GM12801 (cell line): ENCODE measurements around the gene UNC5C.

Experiments
- CTCF ChIP-seq: IDR thresholded peaks from one replicate; pipeline ENCODE4 v1.5.1; 2011; ENCODE audit warnings: control low read depth; ENCODE audit not compliant: insufficient read length; ENCODE audit errors: extremely low read depth

The UNC5C gene

GRCh38 chr4:95215991-95216605 is 332.7 kb downstream of the UNC5C start:
- TF ChIP-seq CTCF = no peak

- TF ChIP-seq CTCF = no peak
These were observed 333.7 kb downstream of the UNC5C start for GRCh38 chr4:95215043-95215442.

GRCh38 chr4:95214408-95214807 is 334.4 kb downstream of the UNC5C start:
- no peak for TF ChIP-seq CTCF

GRCh38 chr4:95213366-95213765 is 335.4 kb downstream of the UNC5C start:
- TF ChIP-seq CTCF = no peak

- TF ChIP-seq CTCF = no peak
These were observed 336.1 kb downstream of the UNC5C start for GRCh38 chr4:95212692-95213091.

- TF ChIP-seq CTCF = no peak
These were observed 338.8 kb downstream of the UNC5C start for GRCh38 chr4:95209927-95210326.

- no peak for TF ChIP-seq CTCF
These were observed 343.9 kb downstream of the UNC5C start for GRCh38 chr4:95204873-95205272.
